ENCODE measurements around the gene PDZK1IP1.

The PDZK1IP1 gene, protein sequence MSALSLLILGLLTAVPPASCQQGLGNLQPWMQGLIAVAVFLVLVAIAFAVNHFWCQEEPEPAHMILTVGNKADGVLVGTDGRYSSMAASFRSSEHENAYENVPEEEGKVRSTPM

DNA sequence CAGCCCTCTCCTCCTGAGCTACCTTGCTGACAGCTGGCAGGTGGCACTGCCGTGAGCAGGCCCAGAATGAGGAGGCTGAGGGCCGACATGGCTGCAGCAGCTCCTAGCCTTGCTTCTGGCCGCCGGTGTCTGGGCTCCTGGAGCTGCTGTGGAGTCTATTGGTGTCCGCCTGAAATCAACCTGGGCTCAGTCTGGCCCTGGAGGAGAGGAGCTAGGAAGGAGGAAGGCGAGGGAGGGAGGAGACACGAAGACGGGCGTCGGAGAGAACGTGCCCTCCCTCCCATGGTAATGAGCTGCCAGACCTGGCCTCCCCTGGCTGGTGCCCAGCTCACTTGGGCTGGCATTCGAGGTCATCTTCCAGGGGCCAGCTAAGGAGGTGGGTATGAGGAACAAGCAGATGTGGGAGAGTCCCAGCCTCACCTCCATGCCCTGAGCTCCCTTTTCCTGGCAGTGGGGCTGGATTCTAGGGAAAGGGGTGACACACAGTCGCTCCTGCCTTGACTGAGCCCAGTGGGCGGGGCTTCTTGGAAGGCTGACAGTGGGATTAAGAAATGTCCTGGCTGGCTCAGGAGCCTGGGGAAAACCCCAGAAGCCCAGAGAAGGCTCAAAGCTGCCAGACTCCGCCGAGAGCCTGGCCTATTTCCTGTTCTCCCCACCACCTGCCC is at the start of gene PDZK1IP1:
Gene PDZK1IP1 (minus strand): TSS at position 193 of the 665 bp plus-strand sequence. CDS start 104 bp downstream, at position 89.
- no peak for DNase-seq

DNA sequence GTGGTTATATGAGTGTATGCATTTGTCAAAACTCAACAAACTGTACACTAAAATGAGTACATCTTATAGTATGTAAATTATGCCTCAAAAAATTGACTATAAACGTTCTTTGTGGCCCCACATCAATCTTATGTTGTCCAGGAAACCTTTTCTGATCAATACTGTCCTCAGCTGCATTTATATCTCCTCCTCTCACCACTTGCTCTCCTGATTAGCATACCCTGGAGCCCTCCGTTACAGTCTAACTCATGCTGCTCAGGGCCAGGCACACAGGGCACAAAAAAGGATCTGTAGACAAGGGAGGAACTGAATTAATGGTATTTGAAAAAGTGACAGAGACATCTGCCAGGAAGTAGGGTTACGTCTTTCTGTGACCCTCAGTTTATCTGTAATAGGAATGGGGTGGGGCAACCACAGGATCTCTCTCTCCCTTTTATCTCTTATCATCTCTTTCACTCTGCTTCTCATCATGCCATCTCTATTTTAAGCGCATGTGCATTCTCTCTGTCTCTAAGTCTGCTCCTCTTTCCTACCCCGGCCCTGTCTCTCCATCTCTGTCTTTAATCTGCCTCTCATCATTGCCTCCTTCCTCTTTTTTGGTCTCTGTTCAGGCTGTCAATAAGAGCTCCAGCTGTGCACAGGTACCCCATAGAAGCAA is 49.2 kb upstream of the PDZK1IP1 start:
- peak; percentile 57 for DNase-seq

DNA sequence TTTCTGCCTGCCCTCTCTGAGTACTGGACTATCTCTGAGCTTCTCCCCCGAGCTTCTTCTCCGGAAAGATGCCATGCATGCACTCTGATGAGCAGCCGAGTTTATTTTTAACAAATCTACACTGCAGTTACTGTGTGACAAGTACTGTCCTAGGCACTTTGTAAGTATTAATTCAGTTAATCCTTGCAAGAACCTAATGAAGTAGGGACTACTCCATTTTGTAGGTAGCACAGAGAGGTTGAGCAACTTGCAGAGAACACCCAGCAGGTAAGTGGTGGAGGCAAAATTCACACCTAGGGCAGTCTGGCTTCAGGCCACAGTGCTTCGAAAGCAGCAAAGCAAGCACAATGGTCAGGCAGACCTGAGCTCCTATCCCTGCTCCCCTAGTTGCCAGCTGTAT is 46.0 kb upstream of the PDZK1IP1 start:
- DNase-seq: no peak

DNA sequence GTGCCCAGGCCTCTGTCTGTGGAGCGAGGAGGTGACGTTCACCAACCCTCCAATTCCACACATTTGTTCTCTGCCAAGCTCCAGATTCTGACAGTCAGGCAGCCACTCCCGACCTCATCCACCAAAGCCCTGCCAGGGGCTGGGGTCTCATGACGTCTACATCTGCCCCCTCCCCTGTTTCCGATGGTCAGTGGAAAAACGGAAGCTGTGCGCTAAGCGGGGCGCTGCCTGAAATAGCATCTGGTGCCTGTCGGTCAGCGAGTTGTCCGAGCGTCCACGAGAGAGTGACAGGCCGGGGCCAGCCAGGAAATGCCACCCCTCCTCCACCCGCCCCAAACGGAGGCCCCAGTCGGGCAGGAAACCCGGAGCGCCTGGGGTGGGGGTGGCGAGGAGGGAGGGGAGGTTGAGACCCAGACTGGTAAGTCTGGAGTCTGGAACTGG is 45.4 kb upstream of the PDZK1IP1 start:
- no peak for DNase-seq

DNA sequence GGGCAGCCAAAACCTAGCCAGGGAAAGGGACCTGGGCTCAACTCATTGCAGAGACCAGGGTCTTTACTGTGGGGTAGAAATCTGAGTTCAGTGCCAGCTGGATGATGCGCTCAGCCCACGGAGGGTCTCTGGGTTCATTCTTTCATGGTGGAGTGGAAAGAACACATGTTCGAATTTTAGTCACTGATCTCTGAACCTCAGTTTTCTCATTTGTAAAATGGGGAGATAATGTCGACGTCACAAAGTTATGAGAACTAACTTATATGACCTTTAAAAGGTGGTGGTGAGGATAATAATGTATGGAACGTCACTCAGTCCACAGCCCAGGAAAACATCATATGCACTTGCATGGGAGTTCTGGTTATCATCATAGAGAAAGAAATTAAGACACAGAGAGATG is 43.4 kb upstream of the PDZK1IP1 start:
- DNase-seq: no peak

DNA sequence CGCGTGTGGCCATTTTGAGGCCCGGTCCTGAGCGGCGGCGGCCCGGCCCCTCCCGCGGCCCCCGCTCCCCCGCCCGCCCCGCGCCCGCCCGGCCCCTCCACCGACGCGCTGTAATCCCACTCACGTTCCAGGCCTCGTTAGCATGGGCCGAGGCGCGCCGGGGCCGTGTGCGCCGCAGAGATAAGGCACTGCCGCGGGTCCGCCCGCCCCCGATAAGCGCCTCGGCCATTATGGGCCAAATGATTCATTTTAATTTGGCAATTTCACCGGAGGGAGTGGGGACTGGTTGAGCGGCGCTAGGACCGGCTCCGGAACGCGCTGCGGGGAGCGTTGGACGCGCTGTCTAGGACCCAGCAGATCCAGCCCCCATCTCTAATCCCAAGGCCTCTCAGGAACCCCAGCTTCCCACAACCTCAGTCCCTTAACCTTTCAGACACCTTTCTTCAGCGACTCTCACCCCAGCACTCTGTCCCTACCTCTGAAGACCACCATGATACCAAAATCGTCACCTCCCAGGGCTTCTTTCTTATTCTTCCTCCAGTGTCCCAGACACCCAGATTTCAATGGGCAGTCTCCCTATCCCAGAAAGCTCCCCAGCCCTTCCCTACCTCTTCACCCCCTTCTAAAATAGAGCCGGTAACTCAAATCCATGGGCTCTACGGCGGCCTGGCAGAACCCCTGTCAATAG is 42.5 kb upstream of the PDZK1IP1 start, which contains the start of gene TAL1:
Gene TAL1 (minus strand): TSS at position 39 of the 688 bp plus-strand sequence. CDS start 6,337 bp downstream, outside the sequence.
- DNase-seq: peak; percentile 98

DNA sequence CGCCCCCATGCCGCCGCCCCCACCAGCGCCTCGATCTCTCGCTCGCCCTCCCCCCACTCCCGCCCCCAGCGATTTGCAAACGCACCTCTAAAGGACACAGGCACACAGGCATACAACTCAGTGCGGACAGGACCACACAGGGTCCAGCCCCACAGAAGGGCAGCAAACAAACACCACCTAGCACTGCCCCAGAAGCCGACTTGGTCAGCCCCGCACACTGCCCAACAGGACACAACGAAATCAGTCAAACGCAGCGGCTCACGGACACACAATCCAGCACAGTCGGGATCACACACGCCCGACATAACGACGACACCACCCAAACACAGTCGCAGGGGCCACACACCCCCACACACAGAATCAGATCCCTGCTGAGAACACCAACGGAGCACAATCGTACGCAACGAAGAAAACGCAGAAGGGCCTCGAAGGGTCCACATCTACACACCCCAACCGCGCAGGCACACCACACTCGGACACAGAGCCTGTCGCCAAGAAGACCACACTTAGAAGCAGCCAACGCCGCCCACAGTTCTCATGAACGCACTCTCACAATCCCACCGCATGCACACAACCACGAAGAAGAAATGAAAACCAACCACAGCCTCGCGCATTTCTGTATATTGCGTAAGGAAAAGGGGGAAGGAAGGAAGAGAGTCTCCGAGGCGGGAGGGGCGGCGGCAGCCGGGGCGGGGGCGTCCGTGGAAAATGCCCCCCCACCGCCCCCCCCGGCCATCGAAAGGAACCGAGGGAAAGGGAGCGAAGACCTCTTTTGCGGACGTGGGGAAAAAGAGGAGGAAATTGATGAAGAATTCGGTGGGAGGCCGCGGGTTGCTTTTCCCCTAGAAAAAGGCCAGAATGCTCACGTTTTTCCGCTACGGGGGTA is 41.7 kb upstream of the PDZK1IP1 start:
- DNase-seq: peak; percentile 92

DNA sequence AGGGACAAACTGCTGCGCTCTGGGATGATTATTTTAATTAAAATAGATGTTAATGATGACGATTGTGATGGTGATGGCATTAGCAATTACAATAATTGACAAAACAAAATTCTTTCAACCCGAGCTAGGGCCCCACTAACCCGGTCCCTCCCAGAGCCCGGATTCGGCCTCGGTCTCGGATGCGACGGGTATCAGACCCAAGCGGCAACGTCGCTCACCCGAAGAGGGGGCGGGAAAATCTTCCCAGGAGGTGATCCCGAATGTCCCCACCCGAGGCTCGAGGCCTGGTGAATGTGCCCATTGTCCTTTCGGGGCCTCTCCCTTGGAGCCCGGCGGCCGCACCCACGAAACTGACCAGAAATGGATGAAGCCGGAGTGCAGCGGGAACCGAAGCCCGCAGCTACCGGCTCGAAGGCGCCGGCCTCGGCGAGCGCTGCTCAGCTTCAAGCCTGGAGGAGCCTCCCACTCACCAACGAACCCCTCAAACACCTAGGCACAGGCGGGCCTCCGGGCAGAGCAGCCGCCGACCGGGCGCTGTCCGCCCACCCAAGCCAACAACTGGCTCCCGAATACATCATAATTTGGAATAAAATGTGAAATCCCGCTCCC is 41.0 kb upstream of the PDZK1IP1 start:
- DNase-seq: no peak

DNA sequence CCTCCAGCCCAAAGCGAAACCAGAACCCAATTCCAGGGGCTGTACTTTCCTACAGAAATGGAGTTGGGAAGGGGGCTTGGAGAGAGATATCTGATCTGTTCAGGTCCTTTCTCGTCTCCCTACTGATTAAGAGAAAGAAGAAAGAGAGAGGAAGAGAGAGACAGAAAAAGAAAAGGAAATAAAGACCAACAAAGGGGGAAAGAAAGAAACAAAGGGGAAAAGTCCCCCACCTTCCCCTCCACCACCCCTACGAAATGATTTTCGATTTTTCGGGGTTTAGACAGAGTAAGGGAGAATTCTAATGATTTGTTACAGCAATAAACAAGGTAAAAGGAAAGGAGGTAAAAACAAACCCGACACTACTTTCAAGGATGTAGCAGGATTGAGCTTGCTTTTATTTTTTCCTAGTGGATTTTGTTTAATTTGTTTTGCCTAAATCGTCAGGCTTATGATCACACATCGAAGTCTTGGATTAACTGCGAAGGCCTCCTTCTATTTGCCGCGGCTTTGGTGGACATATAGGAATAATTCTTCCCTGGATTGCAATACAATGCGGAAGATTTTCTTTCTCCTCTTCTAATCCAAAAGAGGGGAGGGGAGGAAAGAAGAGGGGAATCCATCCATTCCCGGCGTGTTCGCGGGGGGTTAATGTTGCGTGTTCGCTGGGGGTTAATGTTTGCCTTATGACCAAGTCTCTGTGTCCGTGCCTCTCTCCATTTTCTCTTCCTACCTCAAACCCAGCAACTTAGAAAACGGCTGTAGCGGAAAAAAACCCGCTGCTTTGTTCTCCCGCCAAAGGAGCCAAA is 40.3 kb upstream of the PDZK1IP1 start:
- peak; percentile 35 for DNase-seq

DNA sequence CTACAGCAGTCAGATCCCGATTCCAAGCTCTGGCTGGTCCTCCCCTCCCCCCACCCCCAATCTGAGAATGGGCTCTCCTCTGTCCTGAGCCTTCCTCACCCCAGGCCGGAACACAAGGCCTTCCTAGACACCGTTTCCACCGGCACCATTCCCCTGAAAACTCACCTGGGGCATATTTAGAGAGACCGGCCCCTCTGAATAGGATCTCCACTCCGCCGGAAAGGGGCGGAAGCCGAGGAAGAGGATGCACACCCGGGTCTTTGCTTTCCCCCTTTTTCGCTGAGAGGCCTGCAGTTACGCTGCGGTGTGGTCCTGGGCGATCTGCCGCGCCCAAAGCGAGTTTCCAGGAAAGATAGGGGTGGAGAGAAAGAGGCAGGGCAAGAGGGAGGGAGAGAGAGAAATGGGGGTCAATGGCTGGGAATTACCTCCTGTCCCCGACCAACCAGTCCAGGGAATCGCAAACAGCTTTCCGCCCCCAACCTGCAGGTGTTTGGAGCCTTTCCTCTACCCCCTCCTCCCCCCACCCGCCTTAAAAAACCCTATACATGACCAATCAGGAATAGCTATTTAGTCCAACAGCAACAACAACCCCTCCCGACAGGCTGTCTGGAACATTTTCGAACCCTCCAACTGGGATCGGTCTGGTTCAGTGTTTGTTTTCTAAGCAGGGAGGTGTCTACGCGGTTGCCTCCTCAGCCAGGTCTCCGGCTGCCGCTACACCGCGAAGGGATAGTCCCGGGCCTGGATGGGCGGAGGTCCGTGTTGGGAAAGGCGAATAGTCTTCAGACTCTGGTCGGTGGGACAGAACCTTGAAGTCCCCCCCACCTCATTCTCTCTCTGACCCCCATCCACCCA is 39.4 kb upstream of the PDZK1IP1 start:
- DNase-seq: peak; percentile 87

DNA sequence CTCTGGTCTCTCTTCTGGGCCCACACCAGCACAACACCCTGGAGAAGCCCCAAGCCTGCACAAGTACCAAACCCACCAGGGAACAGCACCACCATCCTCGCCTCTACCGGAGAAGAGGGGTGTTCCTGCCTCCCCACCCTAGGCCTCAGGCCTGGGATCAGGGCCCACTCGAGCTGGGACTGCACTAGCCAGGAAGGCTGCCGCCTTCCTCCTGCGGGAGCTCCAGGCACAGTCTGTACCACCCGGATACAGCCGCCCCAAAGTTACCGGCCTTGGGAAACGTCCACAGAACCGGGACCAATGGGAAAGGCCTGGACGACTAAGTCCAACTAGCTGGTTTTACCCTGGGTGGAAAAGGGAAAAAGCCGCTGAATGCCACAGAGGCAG is 38.8 kb upstream of the PDZK1IP1 start:
- peak; percentile 48 for DNase-seq

DNA sequence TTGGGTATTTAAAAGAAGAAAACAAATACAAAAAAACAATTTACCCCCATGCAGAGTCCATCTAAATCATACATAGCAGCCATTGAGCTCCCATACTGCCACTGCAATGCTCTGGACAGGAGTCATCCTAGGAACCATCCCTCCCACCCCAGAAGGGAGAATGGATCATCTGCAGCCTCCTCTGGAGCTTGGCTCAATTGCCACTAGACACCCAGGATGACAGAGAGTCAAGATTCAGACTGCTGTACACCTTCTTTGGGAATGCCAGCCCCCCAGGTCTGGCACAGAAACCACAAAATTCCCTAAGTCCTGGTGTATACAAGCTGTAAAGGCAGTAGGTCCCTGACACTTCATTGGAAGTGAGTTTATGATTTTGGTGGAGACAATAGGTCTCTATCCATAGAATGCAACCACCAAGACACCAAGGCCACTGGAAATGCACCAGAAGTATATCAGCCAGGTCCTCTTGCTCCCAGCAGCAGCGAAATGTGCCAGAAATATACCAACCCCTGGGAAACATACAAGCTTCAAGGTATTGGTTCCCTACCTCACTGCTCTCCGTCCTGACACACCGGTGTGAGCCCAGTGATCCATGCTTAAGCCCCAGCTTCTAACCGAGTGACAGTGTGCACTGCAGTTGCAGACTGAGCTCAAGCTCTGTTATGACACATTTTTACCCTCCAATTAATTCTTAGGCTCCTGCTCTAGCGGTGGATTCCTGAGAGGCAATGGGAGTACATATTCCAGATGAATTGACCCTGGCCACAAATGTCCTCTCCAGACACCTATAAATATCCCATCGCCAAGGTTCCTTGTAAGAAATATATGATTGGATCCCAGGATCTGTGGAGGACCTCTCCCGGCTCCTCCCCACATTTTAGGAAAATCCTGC is 37.8 kb upstream of the PDZK1IP1 start:
- peak; percentile 66 for DNase-seq

DNA sequence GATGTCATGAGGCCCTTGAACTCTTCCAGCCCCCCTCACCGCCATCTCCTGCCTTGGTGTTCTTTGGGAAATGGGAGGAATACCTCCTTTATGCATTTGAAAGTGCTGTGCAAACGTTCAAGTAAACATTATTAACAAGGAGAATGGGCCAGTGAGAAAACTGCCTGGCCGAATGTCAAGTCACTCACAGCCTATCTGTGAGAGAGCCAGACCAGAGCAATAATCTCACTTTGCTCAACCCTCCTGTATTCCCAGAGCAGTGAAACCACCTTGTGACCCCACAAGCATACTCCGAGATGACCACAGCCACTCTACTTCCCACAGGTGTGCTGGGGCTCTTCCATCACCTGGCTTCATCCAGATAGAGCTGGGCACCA is 37.0 kb upstream of the PDZK1IP1 start:
- DNase-seq: peak; percentile 57

DNA sequence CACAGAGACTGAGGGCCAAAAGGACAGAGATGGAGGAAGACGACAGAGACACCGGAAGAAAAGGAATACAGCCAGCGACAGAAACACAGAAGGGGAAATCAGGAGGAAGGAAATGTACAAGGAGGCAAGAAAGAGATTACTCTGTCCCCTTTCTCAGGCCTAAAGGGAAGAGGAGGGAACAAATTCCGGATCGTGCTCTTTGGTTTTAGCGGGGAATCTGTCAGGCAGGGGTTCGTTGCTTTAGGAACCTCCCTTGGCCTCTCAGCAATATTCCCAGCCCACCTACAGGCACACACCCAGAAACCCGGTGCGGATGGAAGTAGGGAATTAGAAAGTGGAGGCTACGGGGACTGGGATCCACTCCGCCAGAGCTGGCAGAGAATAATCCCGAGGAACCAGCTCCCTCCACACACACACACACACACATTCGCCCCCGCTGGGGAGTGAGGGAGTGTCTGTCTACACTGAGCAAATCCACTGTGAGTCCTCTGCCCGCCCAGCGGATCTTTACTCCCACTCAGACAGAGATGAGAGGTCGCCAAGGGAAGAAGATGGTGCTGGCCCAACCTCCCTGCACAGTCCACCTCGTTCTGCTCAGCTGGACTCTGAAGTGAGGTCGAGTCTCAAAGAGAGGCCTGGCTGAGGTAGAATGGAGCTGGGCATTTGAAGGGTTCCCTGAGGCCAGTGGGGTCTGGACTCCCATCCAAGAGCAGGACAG is 36.4 kb upstream of the PDZK1IP1 start:
- DNase-seq: peak; percentile 57

DNA sequence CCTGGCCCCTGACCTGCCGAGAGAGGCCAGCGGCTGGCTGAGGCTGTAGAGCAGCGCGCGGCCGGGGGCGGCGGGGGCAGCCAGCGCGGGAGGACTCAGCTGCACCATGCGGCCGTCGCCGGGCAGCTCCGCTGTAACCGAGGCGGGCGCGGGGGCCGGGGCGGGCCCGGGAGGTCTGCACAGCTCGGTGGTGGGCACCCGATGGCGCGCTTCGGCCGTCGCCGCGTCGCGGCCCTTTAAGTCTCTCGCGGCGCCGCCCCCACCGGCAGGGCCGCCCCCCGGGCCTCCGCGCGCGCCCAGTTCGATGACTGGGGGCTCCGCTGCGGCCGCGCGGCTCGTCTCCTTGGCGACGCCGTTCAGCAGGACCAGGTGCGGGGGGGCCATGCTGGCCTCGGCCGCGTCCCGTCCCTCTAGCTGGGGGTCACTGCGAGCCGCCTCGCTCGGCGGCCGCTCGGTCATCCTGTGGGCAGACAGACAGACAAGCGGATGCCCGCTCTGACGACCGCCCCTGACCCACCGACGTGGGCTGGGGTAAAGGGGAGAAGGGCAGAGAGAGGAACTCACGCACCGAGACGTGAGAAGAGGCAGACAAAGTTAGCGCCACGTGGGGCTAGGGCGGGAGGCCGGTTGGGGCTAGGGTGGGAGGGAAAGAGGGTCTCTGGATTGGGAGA is 35.7 kb upstream of the PDZK1IP1 start:
- DNase-seq: peak; percentile 28

DNA sequence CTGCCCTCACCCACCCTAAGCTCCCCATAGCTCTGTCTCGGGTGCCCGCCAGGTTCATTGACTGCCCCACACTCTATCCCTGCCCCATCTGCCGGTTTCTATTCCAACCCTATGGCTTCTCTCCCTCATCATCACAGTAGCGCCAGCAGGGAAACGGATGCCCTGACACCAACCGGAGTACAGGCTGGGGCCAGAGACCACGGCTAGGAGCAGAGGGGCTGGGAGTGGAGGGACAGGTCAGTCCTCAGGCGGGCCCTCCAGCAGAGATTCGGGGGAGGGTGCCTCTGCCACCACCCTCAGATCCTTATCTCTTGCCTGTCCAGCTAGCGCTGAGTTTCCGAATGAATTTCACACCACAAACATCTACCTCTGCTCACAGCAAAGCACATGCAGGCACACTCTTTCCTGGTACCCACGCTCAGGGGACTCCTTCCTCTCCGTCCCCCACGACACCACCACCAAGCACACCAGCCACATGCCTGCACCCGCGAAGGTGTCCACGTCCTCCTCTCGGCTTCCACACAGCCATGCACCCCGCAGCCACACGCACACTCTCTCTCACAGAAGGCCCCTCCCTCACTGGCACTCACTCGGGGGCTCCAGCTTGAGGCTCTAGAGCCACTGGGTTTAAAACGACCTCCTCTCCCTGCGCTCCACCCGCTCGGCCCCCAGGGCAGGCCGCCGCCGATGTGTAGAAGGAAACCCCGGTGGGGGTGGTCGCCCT is 35.0 kb upstream of the PDZK1IP1 start:
- DNase-seq: no peak

Data from OCI-M1 (cell line).